HCT116 (cell line): Measurements from ENCODE around the gene TMEM243. TPM values are rescaled to one million over a fixed set of nuclear protein-coding genes. Genes with fewer than 3 reads are reported as not detected.

ENCODE experiments used
- ATAC-seq: fragments of 200-7000 bp; cut with Tn5 transposase; 2 replicates; pipeline ENCODE4 v1.9.1; 2020; ENCODE audit warnings: mild to moderate bottlenecking, moderate library complexity
- BruUV-seq: library from RNA; stranded (reverse); fragments of 400-500 nt; replicated peaks from 2 replicates; lab custom pipeline; 2021; lab: Mats Ljungman, UMichigan
- CTCF ChIA-PET: fragments of 300-600 bp; sonication (Branson Sonifier 250); formaldehyde crosslinking; loops from one replicate; lab custom pipeline; 2021; ENCODE audit warnings: antibody characterized with exemption; lab: Charles Lee
- POLR2A ChIA-PET: fragments of 300-600, 350-600 bp; sonication (Branson Sonifier 250); formaldehyde crosslinking; loops from one replicate; lab custom pipeline; 2021; ENCODE audit warnings: antibody characterized with exemption; lab: Charles Lee
- RAD21 ChIA-PET, 2 experiments: fragments of 300-600 bp; sonication (Branson Sonifier 250); formaldehyde crosslinking; loops; one replicate each; lab custom pipeline; 2023; ENCODE audit warnings: low total read pairs in 2 of 2; ENCODE audit not compliant: uncharacterized antibody in 2 of 2, unreplicated experiment in 2 of 2, low non-redundant PET in 1 of 2; lab: Charles Lee
- DNase-seq: peaks from one replicate; pipeline ENCODE4 v3.0.0-alpha.2; 2010; ENCODE audit warnings: low read depth, low spot score
- H2AFZ ChIP-seq: fragments of 200-600 bp; shearing (Covaris generic), sonication (generic); 2 replicates; pipeline ENCODE4 v1.6.1; 2017; ENCODE audit warnings: low read depth, mixed run types, mixed read lengths, antibody characterized with exemption, low read length; ENCODE audit not compliant: poor library complexity, severe bottlenecking
- H3K27ac ChIP-seq: 2 replicates; pipeline ENCODE4 v1.5.1; 2012; ENCODE audit warnings: low read depth, low read length
- H3K27me3 ChIP-seq: fragments of 200-600 bp; sonication (generic); 2 replicates; pipeline ENCODE4 v1.6.1; 2016; ENCODE audit warnings: mixed run types, low read length, mixed read lengths; ENCODE audit not compliant: insufficient read depth
- H3K36me3 ChIP-seq, 2 experiments: fragments of 200-500 bp in 1 of 2; fragments of 200-600 bp in 1 of 2; sonication (Bioruptor generic) in 1 of 2; sonication (generic) in 1 of 2; 2 replicates each; pipeline versions ENCODE4 v1.5.1 to v1.6.1; 2014 to 2016; ENCODE audit warnings: low read length in 2 of 2, inconsistent platforms in 1 of 2, mixed read lengths in 1 of 2, mixed run types in 1 of 2; ENCODE audit not compliant: insufficient read depth in 2 of 2, control insufficient read depth in 1 of 2
- H3K4me1 ChIP-seq, 2 experiments: fragments of 200-600 bp in 1 of 2; sonication (generic) in 1 of 2; 2 replicates each; pipeline versions ENCODE4 v1.5.1 to v1.6.1; 2012 to 2017; ENCODE audit warnings: low read length in 2 of 2, inconsistent platforms in 1 of 2, mild to moderate bottlenecking in 1 of 2, mixed read lengths in 1 of 2, mixed run types in 1 of 2, moderate library complexity in 1 of 2; ENCODE audit not compliant: insufficient read depth in 2 of 2, control insufficient read depth in 1 of 2
- H3K4me2 ChIP-seq: fragments of 200-600 bp; sonication (generic); 2 replicates; pipeline ENCODE4 v1.6.1; 2017; ENCODE audit warnings: mixed run types, low read length, mixed read lengths
- H3K4me3 ChIP-seq, 2 experiments: fragments of 200-600 bp in 1 of 2; sonication (generic) in 1 of 2; replicated peaks in 1 of 2; 2 replicates each; pipeline ENCODE4 v1.5.1; 2011 to 2016; ENCODE audit warnings: low read length in 2 of 2, control low read depth in 1 of 2, low read depth in 1 of 2, mild to moderate bottlenecking in 1 of 2, mixed read lengths in 1 of 2, mixed run types in 1 of 2
- H3K79me2 ChIP-seq: fragments of 200-600 bp; sonication (generic); 2 replicates; pipeline ENCODE4 v1.6.1; 2017; ENCODE audit warnings: mild to moderate bottlenecking, mixed run types, low read length, moderate library complexity, mixed read lengths; ENCODE audit not compliant: insufficient read depth
- H3K9ac ChIP-seq: fragments of 200-600 bp; sonication (generic); 2 replicates; pipeline ENCODE4 v1.6.1; 2016; ENCODE audit warnings: low read length, mixed read lengths
- H3K9me2 ChIP-seq: fragments of 200-600 bp; sonication (generic), shearing (Covaris generic); 2 replicates; pipeline ENCODE4 v1.6.1; 2017; ENCODE audit warnings: mixed run types, mild to moderate bottlenecking, moderate library complexity; ENCODE audit not compliant: insufficient read depth
- H3K9me3 ChIP-seq, 2 experiments: fragments of 200-500 bp in 1 of 2; fragments of 200-600 bp in 1 of 2; sonication (Bioruptor generic) in 1 of 2; sonication (generic) in 1 of 2; 2 replicates each; pipeline ENCODE4 v1.6.1; 2014 to 2017; ENCODE audit warnings: low read length in 2 of 2, mixed read lengths in 2 of 2, inconsistent platforms in 1 of 2, low read depth in 1 of 2, mild to moderate bottlenecking in 1 of 2, mixed run types in 1 of 2, moderate library complexity in 1 of 2; ENCODE audit not compliant: control insufficient read depth in 1 of 2, insufficient read depth in 1 of 2
- H4K20me1 ChIP-seq: fragments of 200-600 bp; sonication (generic), shearing (Covaris generic); 2 replicates; pipeline ENCODE4 v1.6.1; 2017; ENCODE audit warnings: mixed run types, mild to moderate bottlenecking, moderate library complexity; ENCODE audit not compliant: insufficient read depth
- EZH2phosphoT487 ChIP-seq: fragments of 200-600 bp; IDR thresholded peaks from 2 replicates; pipeline ENCODE4 v1.6.1; 2018; ENCODE audit warnings: antibody characterized with exemption, borderline replicate concordance
- POLR2A ChIP-seq: IDR thresholded peaks from 2 replicates; pipeline ENCODE4 v1.7.0; 2011; ENCODE audit warnings: borderline replicate concordance; ENCODE audit not compliant: insufficient read depth, insufficient read length; ENCODE audit errors: extremely low read depth
- SIN3A ChIP-seq: IDR thresholded peaks from 2 replicates; pipeline ENCODE4 v1.6.1; 2012; ENCODE audit warnings: low read depth
- SP1 ChIP-seq: IDR thresholded peaks from 2 replicates; pipeline ENCODE4 v1.6.1; 2012; ENCODE audit warnings: low read depth
- SRF ChIP-seq: IDR thresholded peaks from 2 replicates; pipeline ENCODE4 v1.6.1; 2012; ENCODE audit warnings: low read depth
- YY1 ChIP-seq: IDR thresholded peaks from 2 replicates; pipeline ENCODE4 v1.6.1; 2011; ENCODE audit warnings: low read length, low read depth, moderate library complexity, mild to moderate bottlenecking; ENCODE audit not compliant: insufficient replicate concordance; ENCODE audit errors: extremely low read depth
- ZNF274 ChIP-seq: fragments of 200-500 bp; sonication (Bioruptor generic); IDR thresholded peaks from 2 replicates; pipeline ENCODE4 v1.6.1; 2014; ENCODE audit warnings: mild to moderate bottlenecking, low read depth, low read length, inconsistent platforms
- intact Hi-C: fragments of 100-400 bp; cut with micrococcal nuclease; formaldehyde crosslinking; loops from 2 replicates; pipeline ENCODE4 v1.10.0; 2022
- total RNA-seq: library from RNA; stranded (reverse); gene quantifications from one replicate; pipeline ENCODE4 v1.2.1, GENCODE V29; 2021; ENCODE audit not compliant: unreplicated experiment

Gene TMEM243
- total RNA-seq, 1 experiment from 2014 or later: 23.3 TPM

DNA sequence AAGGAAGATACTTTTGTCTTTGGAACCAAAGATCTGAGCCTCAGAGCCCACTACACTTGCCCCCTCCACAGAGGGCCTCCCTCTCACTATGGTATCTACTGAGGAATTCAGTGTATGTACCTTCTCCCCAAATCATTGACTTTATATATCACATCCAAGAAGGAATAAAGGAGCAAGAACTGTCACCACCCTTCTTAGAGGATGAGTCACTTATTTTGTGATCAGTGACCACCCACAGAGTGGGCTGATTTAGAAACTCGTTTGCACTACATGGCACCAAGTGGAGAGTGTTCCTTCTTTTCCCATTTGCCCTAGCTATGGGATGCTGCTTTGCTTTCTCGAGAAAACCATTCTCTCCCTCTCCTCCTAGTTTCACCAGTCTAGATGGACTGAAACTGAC, 5.7 kb downstream of the TMEM243 start:
- POLR2A ChIA-PET: no interaction called here

DNA sequence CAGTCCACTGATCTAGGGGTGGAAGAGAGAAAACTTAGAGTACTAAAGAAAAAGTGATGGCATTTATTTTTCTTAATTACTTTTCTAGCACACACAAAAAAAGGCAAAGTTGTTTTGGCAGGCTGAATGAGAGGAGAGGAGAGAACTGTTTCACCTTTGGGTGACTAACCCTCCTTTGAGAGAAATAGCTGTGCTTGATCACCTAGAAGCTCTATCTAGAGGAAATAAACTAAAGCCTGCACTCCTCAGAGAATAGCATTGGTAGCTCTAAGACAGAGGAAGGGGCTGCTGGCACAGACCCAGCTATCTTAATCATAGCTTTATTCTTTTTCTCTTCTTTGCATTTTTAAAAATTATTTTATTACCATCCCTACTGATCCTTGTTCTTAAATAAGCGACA, 6.3 kb downstream of the TMEM243 start:
- POLR2A ChIA-PET: no interaction called here
- no peak overlapping the region for H3K27ac ChIP-seq
- peaks cover 88% of the 10 kb centered on the region for H3K79me2 ChIP-seq

More for the DNA sequence above, 5.7 kb downstream of the TMEM243 start:
- Histone ChIP-seq H2AFZ (no peak overlapping the region), H3K79me2 (peaks cover 88% of the 10 kb centered on the region), H4K20me1 (no peaks in the 10 kb centered on the region; the same call in 1 of the 2 replicates), H3K36me3 (peaks cover 0 to 1% of the 10 kb centered on the region in 2 experiments; a peak in 2 of 4 replicates), H3K9ac (no peak overlapping the region), H3K4me3 (no peak overlapping the region), H3K27ac (no peak overlapping the region), H3K4me2 (no peak overlapping the region), H3K27me3 (no peaks in the 10 kb centered on the region), H3K9me3 (no peaks in the 10 kb centered on the region), H3K4me1 (peaks cover 0 to 10% of the 10 kb centered on the region in 2 experiments; a peak in 2 of 4 replicates), H3K9me2 (no peaks in the 10 kb centered on the region)
- RAD21 ChIA-PET: no interaction called here
- ATAC-seq: no peak
- no TSS peak for BruUV-seq
- CTCF ChIA-PET: no interaction called here
- TF ChIP-seq ZNF274: no peak
- intact Hi-C loops: no loop called here
- DNase-seq: no peak

More for the DNA sequence above, 6.3 kb downstream of the TMEM243 start:
- CTCF ChIA-PET: no interaction called here
- H3K36me3 ChIP-seq: peaks cover 0 to 5% of the 10 kb centered on the region in 2 experiments; a peak in 2 of 4 replicates
- H3K4me1 ChIP-seq: peaks cover 0 to 8% of the 10 kb centered on the region in 2 experiments; a peak in 1 of 4 replicates
- no peak overlapping the region for H3K4me2 ChIP-seq
- ATAC-seq: no peak
- H2AFZ ChIP-seq: no peak overlapping the region
- no peaks in the 10 kb centered on the region for H3K9me3 ChIP-seq
- no peak for DNase-seq
- no peak for TF ChIP-seq POLR2A
- TF ChIP-seq YY1: no peak
- TF ChIP-seq ZNF274: no peak
- TF ChIP-seq SRF: no peak
- TF ChIP-seq SIN3A: no peak
- no peak for TF ChIP-seq EZH2phosphoT487
- TF ChIP-seq SP1: no peak
- no TSS peak for BruUV-seq
- no peaks in the 10 kb centered on the region for H3K9me2 ChIP-seq
- RAD21 ChIA-PET: no interaction called here
- no peak overlapping the region for H3K9ac ChIP-seq
- no peaks in the 10 kb centered on the region; the same call in 1 of the 2 replicates for H4K20me1 ChIP-seq
- no peak overlapping the region for H3K4me3 ChIP-seq
- H3K27me3 ChIP-seq: no peaks in the 10 kb centered on the region
- intact Hi-C loops: no loop called here
